ENCODE results near the gene MGA.
A peak's percentile ranks its signal among the peaks of the same experiment; 100 is the strongest.

Gene MGA

DNA sequence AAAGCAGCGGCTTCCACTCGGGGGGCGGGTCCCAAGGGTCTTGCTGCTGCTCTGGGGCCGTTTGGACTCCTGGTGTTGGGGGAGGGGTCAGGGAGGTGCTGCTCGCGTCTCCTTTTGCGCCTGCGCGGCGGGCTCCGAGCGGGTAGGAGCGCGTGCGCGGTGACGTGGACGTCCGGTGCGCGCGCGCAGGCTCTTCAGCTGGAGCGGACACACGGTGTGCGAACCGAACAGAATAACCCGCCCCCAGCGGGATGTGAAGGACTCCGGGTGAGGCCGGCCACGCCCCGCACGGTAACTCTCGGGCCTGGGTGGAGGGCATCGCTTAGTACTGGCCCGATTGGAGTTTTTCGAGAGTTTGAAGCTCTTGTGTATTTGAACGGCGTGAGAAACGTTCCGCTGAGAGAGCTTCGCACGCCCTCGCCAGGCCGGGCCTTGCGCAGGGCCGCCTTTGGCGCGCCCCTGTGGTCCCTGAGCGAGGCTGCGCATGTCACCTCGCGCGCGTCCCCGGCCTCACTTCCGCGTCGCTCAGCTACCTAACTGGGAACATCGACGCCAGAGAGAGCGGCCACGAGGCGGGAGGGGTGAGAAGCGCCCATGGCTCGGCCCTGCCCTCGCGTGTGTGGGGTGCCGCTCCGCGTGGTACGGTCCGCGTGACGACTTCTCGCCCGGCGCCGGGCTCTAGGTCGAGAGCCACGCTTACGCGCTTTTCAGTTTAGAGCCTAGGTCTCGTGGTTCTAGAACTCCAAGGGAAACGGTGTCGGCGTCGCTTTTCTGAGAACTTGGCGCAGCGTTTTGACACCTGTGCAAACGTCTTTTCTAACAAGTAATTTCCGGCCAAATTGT, at the start of gene MGA:
Gene MGA (plus strand): TSS at position 171 of the 843 bp plus-strand sequence.
- Histone ChIP-seq H3K27ac (ENCODE audit: low read depth, low read length) (peak within 1 kb of the TSS; percentile 90), H3K9me3 (ENCODE audit: control insufficient read depth, insufficient read depth, low read length) (peaks cover 6% of the 10 kb centered on the region; the same call in 1 of the 2 replicates), H3K27me3 (ENCODE audit: control insufficient read depth, low read length) (peaks cover 12% of the 10 kb centered on the region), H4K20me1 (ENCODE audit: control insufficient read depth, insufficient read depth, low read depth, low read length) (0 out of 2 replicates have a peak, but pooled peaks cover 4% of the 10 kb centered on the region), H3K4me1 (ENCODE audit: control insufficient read depth, low read length) (peaks cover 58% of the 10 kb centered on the region), H3K36me3 (ENCODE audit: control insufficient read depth, low read length) (0 out of 2 replicates have a peak, but pooled peaks cover 4% of the 10 kb centered on the region), H3K4me2 (ENCODE audit: low read length) (peak within 1 kb of the TSS; percentile 91), H3K9me2 (replicated peaks; ENCODE audit: control insufficient read depth, low read length) (no peaks in the 10 kb centered on the region), H3K79me2 (ENCODE audit: control insufficient read depth, low read length) (peaks cover 50% of the 10 kb centered on the region), H3F3A (ENCODE audit: control insufficient read depth, insufficient read depth) (no peaks in the 10 kb centered on the region; the same call in 1 of the 2 replicates), H3K4me3 (ENCODE audit: low read length) (peak within 1 kb of the TSS; percentile 85)
- no peak for TF ChIP-seq EZH2phosphoT487 (IDR thresholded peaks at IDR 0.05; ENCODE audit: borderline replicate concordance, low read length)
- TF ChIP-seq, protein P1, sequence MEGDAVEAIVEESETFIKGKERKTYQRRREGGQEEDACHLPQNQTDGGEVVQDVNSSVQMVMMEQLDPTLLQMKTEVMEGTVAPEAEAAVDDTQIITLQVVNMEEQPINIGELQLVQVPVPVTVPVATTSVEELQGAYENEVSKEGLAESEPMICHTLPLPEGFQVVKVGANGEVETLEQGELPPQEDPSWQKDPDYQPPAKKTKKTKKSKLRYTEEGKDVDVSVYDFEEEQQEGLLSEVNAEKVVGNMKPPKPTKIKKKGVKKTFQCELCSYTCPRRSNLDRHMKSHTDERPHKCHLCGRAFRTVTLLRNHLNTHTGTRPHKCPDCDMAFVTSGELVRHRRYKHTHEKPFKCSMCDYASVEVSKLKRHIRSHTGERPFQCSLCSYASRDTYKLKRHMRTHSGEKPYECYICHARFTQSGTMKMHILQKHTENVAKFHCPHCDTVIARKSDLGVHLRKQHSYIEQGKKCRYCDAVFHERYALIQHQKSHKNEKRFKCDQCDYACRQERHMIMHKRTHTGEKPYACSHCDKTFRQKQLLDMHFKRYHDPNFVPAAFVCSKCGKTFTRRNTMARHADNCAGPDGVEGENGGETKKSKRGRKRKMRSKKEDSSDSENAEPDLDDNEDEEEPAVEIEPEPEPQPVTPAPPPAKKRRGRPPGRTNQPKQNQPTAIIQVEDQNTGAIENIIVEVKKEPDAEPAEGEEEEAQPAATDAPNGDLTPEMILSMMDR (IDR thresholded peaks at IDR 0.05; ENCODE audit: low read depth, low read length, poor library complexity, severe bottlenecking), result peak; percentile 24

DNA sequence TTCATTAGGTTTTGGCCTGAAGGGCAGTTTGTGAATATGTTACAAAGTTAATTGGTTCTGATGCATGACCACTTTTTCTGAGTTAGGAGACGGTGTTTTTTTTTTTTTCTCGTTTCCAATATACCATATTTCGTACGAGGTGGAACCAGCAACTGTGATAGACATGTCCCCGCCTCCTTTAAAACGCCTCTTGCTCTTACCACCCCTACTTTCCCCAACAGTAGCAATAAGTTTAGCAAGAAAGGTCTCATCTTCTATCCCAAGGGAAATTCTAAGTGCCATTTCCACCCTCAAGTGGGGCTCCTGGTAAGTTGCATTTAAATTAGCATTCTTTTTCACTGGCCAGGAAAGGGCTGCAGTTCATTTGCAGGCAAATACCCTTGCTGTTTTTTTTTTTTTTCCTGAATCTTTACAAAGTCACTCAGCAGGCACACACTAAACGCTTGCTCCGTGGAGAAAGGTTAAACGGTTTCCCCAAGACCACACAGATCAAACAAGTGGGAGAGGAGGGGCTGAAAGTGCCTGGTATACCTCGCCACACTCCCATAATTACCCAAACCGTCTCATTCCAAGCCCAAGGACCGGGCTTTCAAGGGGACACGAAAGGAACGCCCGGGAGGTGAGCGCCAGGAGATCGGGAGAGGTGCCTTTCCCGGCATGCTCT, 39.5 kb upstream of the MGA start:
- H3F3A ChIP-seq (ENCODE audit: control insufficient read depth, insufficient read depth), result 0 out of 2 replicates have a peak, but pooled peaks cover 6% of the 10 kb centered on the region
- H3K9me3 ChIP-seq (ENCODE audit: control insufficient read depth, insufficient read depth, low read length), result no peaks in the 10 kb centered on the region
- H3K36me3 ChIP-seq (ENCODE audit: control insufficient read depth, low read length), result no peaks in the 10 kb centered on the region
- peaks cover 8% of the 10 kb centered on the region for H3K4me1 ChIP-seq (ENCODE audit: control insufficient read depth, low read length)
- no peak overlapping the region for H3K4me2 ChIP-seq (ENCODE audit: low read length)
- no peak for TF ChIP-seq EZH2phosphoT487 (IDR thresholded peaks at IDR 0.05; ENCODE audit: borderline replicate concordance, low read length)
- TF ChIP-seq, protein P1 (IDR thresholded peaks at IDR 0.05; ENCODE audit: low read depth, low read length, poor library complexity, severe bottlenecking), result no peak
- H3K79me2 ChIP-seq (ENCODE audit: control insufficient read depth, low read length), result no peaks in the 10 kb centered on the region
- no peak overlapping the region for H3K4me3 ChIP-seq (ENCODE audit: low read length)
- H3K9me2 ChIP-seq (replicated peaks; ENCODE audit: control insufficient read depth, low read length), result no peaks in the 10 kb centered on the region
- H4K20me1 ChIP-seq (ENCODE audit: control insufficient read depth, insufficient read depth, low read depth, low read length), result no peaks in the 10 kb centered on the region
- H3K27ac ChIP-seq (ENCODE audit: low read depth, low read length), result no peak overlapping the region
- H3K27me3 ChIP-seq (ENCODE audit: control insufficient read depth, low read length), result no peaks in the 10 kb centered on the region

DNA sequence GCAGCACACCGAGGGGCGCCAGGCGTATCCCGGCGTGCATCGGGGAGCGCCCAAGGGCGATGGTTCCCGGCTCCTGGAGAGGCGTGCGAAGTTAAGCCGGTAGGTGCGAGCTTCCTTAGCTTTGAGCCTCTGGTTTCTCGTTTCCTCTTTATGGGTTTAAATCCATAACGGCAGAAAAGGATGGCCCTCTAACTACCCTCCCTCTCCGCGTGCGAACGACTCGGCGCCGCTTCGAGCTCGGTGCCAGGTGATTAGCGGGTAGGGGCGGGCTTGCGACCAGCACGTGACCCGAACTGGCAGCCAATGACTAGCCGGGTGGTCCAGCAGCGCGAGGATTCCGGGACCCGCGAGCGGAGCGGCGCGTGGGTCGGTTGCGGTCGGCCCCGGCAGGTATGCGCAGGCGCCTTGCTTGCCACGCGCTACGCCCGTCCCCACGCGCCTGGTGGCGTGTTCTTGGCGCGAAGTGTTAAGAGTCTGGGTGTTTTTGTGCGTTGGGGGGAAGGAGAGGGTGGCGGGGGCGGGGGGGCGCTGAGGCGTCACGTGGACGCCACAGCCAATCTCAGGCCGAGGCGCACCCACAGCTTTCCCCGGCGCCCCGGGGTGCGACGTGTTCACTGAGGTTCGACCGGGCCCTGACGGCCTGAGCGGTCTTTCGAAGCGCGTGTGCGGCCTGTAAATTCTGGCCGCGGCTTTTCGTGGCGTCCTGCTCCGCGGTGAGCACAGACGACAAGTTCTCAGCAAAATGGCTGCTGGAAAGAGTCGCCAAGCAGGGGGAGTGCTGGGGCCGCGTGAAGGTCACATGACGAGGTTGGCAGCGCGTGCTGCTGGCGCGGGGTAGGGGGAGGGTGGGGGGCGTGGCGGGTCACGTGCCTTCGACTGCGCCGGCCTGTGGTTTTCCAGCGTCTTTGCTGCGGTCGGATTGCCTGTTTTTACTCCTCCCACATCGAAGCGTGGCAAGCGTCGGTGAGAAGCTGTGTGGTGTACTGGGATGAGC, 38.7 kb upstream of the MGA start:
- Histone ChIP-seq H3F3A (ENCODE audit: control insufficient read depth, insufficient read depth) (0 out of 2 replicates have a peak, but pooled peaks cover 6% of the 10 kb centered on the region), H3K4me3 (ENCODE audit: low read length) (no peak overlapping the region), H3K79me2 (ENCODE audit: control insufficient read depth, low read length) (no peaks in the 10 kb centered on the region), H3K27ac (ENCODE audit: low read depth, low read length) (no peak overlapping the region), H3K9me2 (replicated peaks; ENCODE audit: control insufficient read depth, low read length) (no peaks in the 10 kb centered on the region), H3K4me1 (ENCODE audit: control insufficient read depth, low read length) (peaks cover 14% of the 10 kb centered on the region), H4K20me1 (ENCODE audit: control insufficient read depth, insufficient read depth, low read depth, low read length) (no peaks in the 10 kb centered on the region), H3K36me3 (ENCODE audit: control insufficient read depth, low read length) (no peaks in the 10 kb centered on the region), H3K4me2 (ENCODE audit: low read length) (no peak overlapping the region), H3K27me3 (ENCODE audit: control insufficient read depth, low read length) (no peaks in the 10 kb centered on the region), H3K9me3 (ENCODE audit: control insufficient read depth, insufficient read depth, low read length) (no peaks in the 10 kb centered on the region)
- TF ChIP-seq EZH2phosphoT487 (IDR thresholded peaks at IDR 0.05; ENCODE audit: borderline replicate concordance, low read length), result no peak
- TF ChIP-seq, protein P1 (IDR thresholded peaks at IDR 0.05; ENCODE audit: low read depth, low read length, poor library complexity, severe bottlenecking), result no peak

Data from DOHH2 (cell line).